Measurements from ENCODE around the gene FAM193B.

DNA sequence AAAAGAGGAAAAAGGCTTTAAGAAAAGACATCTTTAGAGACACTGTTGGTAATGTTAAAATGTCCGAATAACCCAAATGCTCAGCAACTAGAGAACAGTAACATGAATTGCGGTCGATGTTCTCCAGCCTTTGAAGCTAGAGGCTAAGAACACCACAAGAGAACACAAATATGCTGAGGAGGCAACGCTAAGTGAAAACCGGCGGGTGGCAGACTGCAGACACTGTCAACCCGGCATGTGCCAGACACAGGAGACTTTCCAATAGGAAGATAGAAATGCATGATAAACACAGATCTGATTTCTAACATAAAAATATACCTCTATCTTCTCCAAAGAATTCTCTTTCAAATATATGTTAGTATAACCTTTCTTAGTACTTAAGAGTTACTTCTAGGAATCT lies 19.2 kb downstream of the FAM193B start:
- TF ChIP-seq CTCF (IDR thresholded peaks at IDR 0.05; ENCODE audit: insufficient read depth, low read length, poor library complexity, severe bottlenecking) (no peak), EZH2phosphoT487 (conservative IDR thresholded peaks at IDR 0.05; ENCODE audit: low read length) (no peak)
